ENCODE results near the gene LRP10. TPM values are rescaled to one million over a fixed set of nuclear protein-coding genes. Genes with fewer than 3 reads are reported as not detected.
"Not testable (repeated sequence)": the region's sequence is repeated elsewhere in the genome, so short reads cannot be mapped to it uniquely, and the experiment has no call there.

LRP10 gene, protein sequence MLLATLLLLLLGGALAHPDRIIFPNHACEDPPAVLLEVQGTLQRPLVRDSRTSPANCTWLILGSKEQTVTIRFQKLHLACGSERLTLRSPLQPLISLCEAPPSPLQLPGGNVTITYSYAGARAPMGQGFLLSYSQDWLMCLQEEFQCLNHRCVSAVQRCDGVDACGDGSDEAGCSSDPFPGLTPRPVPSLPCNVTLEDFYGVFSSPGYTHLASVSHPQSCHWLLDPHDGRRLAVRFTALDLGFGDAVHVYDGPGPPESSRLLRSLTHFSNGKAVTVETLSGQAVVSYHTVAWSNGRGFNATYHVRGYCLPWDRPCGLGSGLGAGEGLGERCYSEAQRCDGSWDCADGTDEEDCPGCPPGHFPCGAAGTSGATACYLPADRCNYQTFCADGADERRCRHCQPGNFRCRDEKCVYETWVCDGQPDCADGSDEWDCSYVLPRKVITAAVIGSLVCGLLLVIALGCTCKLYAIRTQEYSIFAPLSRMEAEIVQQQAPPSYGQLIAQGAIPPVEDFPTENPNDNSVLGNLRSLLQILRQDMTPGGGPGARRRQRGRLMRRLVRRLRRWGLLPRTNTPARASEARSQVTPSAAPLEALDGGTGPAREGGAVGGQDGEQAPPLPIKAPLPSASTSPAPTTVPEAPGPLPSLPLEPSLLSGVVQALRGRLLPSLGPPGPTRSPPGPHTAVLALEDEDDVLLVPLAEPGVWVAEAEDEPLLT
- 100 to 1,000 TPM in 2 of 4 donors, 10 to 100 TPM in 2; 82.3 to 151 (median 97.0) TPM for total RNA-seq

- Histone ChIP-seq H3K27ac (peak within 1 kb of the TSS; percentile 96 to 100 (median 99)), H3K4me3 (peak within 1 kb of the TSS; percentile 75 to 99 (median 97)), H3K36me3 (peaks cover 0 to 34% (median 17%) of the 10 kb centered on the region in 3 donors), H3K27me3 (no peaks in the 10 kb centered on the region), H3K9me3 (no peaks in the 10 kb centered on the region), H3K4me1 (peaks cover 0 to 53% (median 16%) of the 10 kb centered on the region in 4 donors)
- peak in 1 of 5 experiments; percentile 31 for TF ChIP-seq CTCF (IDR thresholded peaks at IDR 0.05)
- peak; percentile 75 to 93 for TF ChIP-seq EP300 (IDR thresholded peaks at IDR 0.05)
- peak; percentile 57 to 93 for TF ChIP-seq POLR2A (IDR thresholded peaks at IDR 0.05)
- peak; percentile 85 to 89 for DNase-seq (ENCODE audit: low spot score in 2 of 2)
- WGBS, 2 donors = 0% methylated on average over 39 to 41 of the region's 50 CpGs
Observed at GRCh38 chr14:22871224-22872032, at the start of gene LRP10. Gene LRP10 (plus strand): TSS chr14:22871740. CDS start chr14:22872304, 564 bp downstream.

GRCh38 chr14:22822016-22822570, 49.4 kb upstream of the LRP10 start:
- 38 to 41% methylated on average over 32 of the region's 32 CpGs for WGBS, 2 donors
- Histone ChIP-seq H3K4me1 (peaks cover 0 to 44% (median 13%) of the 10 kb centered on the region in 4 donors), H3K27ac (peak overlapping the region in 3 of 4 donors; percentile 58 to 82 (median 74)), H3K36me3 (no peaks in the 10 kb centered on the region), H3K4me3 (peak overlapping the region; percentile 14 to 58 (median 40)), H3K27me3 (no peaks in the 10 kb centered on the region), H3K9me3 (no peaks in the 10 kb centered on the region)
- TF ChIP-seq CTCF (IDR thresholded peaks at IDR 0.05) (no peak), EP300 (IDR thresholded peaks at IDR 0.05) (no peak), POLR2A (IDR thresholded peaks at IDR 0.05) (no peak)
- no peak for DNase-seq (ENCODE audit: low spot score in 2 of 2)

GRCh38 chr14:22822571-22823098, 48.9 kb upstream of the LRP10 start:
- Histone ChIP-seq H3K27ac (peak overlapping the region in 3 of 4 donors; percentile 58 to 82 (median 74)), H3K9me3 (no peaks in the 10 kb centered on the region), H3K4me3 (peak overlapping the region; percentile 14 to 58 (median 40)), H3K4me1 (peaks cover 0 to 44% (median 13%) of the 10 kb centered on the region in 4 donors), H3K36me3 (no peaks in the 10 kb centered on the region), H3K27me3 (no peaks in the 10 kb centered on the region)
- TF ChIP-seq CTCF (IDR thresholded peaks at IDR 0.05) (peak; percentile 73 to 95 (median 87)), EP300 (IDR thresholded peaks at IDR 0.05) (peak; percentile 30 to 51), POLR2A (IDR thresholded peaks at IDR 0.05) (no peak)
- DNase-seq (ENCODE audit: low spot score in 2 of 2) = peak; percentile 56 to 69
- WGBS, 2 donors = 0 to 2% methylated on average over 31 to 33 of the region's 34 CpGs

- TF ChIP-seq CTCF (IDR thresholded peaks at IDR 0.05) (no peak), EP300 (IDR thresholded peaks at IDR 0.05) (no peak), POLR2A (IDR thresholded peaks at IDR 0.05) (no peak)
- H3K4me1 ChIP-seq = peaks cover 0 to 35% (median 5%) of the 10 kb centered on the region in 4 donors
- WGBS, 2 donors = 46 to 47% methylated on average over 8 of the region's 8 CpGs
- no peaks in the 10 kb centered on the region for H3K36me3 ChIP-seq
- H3K27me3 ChIP-seq = no peaks in the 10 kb centered on the region
- H3K9me3 ChIP-seq = no peaks in the 10 kb centered on the region
- no peak overlapping the region for H3K27ac ChIP-seq
- no peak overlapping the region for H3K4me3 ChIP-seq
- DNase-seq (ENCODE audit: low spot score in 2 of 2) = no peak
Observed at GRCh38 chr14:22824711-22825359, 46.7 kb upstream of the LRP10 start.

DNA sequence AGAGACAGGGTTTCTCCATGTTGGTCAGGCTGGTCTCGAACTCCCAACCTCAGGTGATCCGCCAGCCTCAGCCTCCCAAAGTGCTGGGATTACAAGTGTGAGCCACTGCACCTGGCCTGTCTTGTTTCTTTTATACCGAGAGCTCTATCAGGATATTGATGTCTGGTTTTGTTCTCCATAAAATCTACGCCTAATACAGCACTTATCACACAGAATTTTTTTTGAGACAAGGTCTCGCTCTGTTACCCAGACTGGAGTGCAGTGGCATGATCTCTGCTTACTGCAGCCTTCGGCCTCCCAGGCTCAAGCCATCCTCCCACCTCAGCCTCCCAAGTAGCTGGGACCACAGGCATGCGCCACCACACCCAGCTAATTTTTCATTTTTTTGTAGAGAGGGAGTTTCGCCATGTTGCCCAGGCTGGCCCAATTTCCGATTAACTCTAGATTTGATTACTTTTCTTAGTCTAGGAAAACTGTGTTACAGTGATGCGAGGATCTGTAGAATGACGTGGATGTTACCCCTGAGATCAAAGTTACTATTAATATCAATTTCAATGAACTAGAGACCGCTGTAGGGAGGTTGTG, 42.4 kb upstream of the LRP10 start:
- not testable (repeated sequence) for DNase-seq (ENCODE audit: low spot score in 2 of 2); H3K27me3 ChIP-seq; H3K9me3 ChIP-seq
- WGBS, 2 donors = 81 to 83% methylated on average over 12 of the region's 12 CpGs
- Histone ChIP-seq H3K4me3 (peak overlapping the region; percentile 68 to 82 (median 74)), H3K36me3 (peaks cover 0 to 19% (median 9%) of the 10 kb centered on the region in 3 donors), H3K4me1 (peaks cover 0 to 17% (median 7%) of the 10 kb centered on the region in 4 donors), H3K27ac (peak overlapping the region; percentile 49 to 84 (median 74))
